Measurements from ENCODE around the gene MEI4.

Gene MEI4

GRCh38 chr6:77620278-77620882 lies 32.5 kb upstream of the MEI4 start:
- TF ChIP-seq, protein P1, sequence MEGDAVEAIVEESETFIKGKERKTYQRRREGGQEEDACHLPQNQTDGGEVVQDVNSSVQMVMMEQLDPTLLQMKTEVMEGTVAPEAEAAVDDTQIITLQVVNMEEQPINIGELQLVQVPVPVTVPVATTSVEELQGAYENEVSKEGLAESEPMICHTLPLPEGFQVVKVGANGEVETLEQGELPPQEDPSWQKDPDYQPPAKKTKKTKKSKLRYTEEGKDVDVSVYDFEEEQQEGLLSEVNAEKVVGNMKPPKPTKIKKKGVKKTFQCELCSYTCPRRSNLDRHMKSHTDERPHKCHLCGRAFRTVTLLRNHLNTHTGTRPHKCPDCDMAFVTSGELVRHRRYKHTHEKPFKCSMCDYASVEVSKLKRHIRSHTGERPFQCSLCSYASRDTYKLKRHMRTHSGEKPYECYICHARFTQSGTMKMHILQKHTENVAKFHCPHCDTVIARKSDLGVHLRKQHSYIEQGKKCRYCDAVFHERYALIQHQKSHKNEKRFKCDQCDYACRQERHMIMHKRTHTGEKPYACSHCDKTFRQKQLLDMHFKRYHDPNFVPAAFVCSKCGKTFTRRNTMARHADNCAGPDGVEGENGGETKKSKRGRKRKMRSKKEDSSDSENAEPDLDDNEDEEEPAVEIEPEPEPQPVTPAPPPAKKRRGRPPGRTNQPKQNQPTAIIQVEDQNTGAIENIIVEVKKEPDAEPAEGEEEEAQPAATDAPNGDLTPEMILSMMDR (IDR thresholded peaks at IDR 0.05; ENCODE audit: poor library complexity, severe bottlenecking) = peak; percentile 66
- DNase-seq (ENCODE audit: low spot score) = no peak
- no peaks in the 10 kb centered on the region for H3K27me3 ChIP-seq (ENCODE audit: insufficient read depth, poor library complexity, severe bottlenecking)
- peak; percentile 63; the same call in 1 of the 3 replicates for ATAC-seq (ENCODE audit: low read depth)
- H3K4me3 ChIP-seq (ENCODE audit: severe bottlenecking) = no peak overlapping the region
- no peaks in the 10 kb centered on the region for H3K4me1 ChIP-seq (ENCODE audit: insufficient read depth, poor library complexity, severe bottlenecking)
- no peak overlapping the region for H3K27ac ChIP-seq (ENCODE audit: poor library complexity, severe bottlenecking)
- H3K36me3 ChIP-seq (ENCODE audit: low read depth) = no peaks in the 10 kb centered on the region
- no peaks in the 10 kb centered on the region for H3K9me3 ChIP-seq (ENCODE audit: severe bottlenecking)

GRCh38 chr6:77624515-77624914 lies 28.3 kb upstream of the MEI4 start:
- H3K36me3 ChIP-seq (ENCODE audit: low read depth) = no peaks in the 10 kb centered on the region
- no peak overlapping the region for H3K27ac ChIP-seq (ENCODE audit: poor library complexity, severe bottlenecking)
- no peak for ATAC-seq (ENCODE audit: low read depth)
- H3K27me3 ChIP-seq (ENCODE audit: insufficient read depth, poor library complexity, severe bottlenecking) = no peaks in the 10 kb centered on the region
- TF ChIP-seq, protein P1 (IDR thresholded peaks at IDR 0.05; ENCODE audit: poor library complexity, severe bottlenecking) = no peak
- H3K4me1 ChIP-seq (ENCODE audit: insufficient read depth, poor library complexity, severe bottlenecking) = no peaks in the 10 kb centered on the region
- H3K9me3 ChIP-seq (ENCODE audit: severe bottlenecking) = no peaks in the 10 kb centered on the region
- H3K4me3 ChIP-seq (ENCODE audit: severe bottlenecking) = no peak overlapping the region
- no peak for DNase-seq (ENCODE audit: low spot score)

DNA sequence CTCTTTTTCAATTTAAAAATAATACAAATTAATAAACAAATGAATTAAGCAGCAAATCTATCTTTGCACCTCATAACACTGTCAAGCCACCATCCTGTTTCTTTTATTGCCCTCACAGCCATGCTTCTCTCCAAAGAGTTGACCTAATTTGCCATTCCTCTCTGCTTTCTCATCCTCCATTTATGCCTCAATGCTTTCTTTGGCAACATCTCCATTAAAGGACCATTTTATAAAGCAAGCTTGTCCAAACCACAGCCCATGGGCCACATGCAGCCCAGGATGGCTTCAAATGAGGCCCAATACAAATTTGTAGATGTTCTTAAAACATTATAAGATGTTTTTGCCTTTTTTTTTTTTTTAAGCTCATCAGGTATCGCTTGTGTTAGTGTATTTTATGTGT lies 26.4 kb upstream of the MEI4 start:
- ATAC-seq (ENCODE audit: low read depth) (no peak), DNase-seq (ENCODE audit: low spot score) (no peak)
- no peaks in the 10 kb centered on the region for H3K36me3 ChIP-seq (ENCODE audit: low read depth)
- no peak overlapping the region for H3K4me3 ChIP-seq (ENCODE audit: severe bottlenecking)
- H3K9me3 ChIP-seq (ENCODE audit: severe bottlenecking) = no peaks in the 10 kb centered on the region
- no peaks in the 10 kb centered on the region for H3K27me3 ChIP-seq (ENCODE audit: insufficient read depth, poor library complexity, severe bottlenecking)
- TF ChIP-seq, protein P1 (IDR thresholded peaks at IDR 0.05; ENCODE audit: poor library complexity, severe bottlenecking) = no peak
- no peak overlapping the region for H3K27ac ChIP-seq (ENCODE audit: poor library complexity, severe bottlenecking)
- no peaks in the 10 kb centered on the region for H3K4me1 ChIP-seq (ENCODE audit: insufficient read depth, poor library complexity, severe bottlenecking)

DNA sequence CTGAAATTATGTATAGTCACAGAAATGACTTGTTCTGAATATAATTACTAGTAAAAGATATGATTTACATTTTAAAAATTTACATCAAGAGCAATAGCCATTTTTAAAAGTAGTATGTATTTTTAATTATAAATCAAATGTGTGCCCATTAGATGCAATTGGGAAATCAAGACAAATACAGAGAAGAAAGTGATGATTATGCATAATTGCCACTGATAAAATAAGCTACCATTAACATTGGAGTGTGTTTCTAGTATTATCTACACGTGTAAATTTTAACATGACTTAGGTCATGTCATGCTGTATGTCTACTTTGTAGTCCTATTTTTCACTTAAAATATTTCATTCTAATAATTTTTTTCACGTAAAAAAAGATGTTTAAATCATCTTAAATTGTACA lies 22.8 kb upstream of the MEI4 start:
- TF ChIP-seq, protein P1 (IDR thresholded peaks at IDR 0.05; ENCODE audit: poor library complexity, severe bottlenecking) = no peak
- Histone ChIP-seq H3K27ac (ENCODE audit: poor library complexity, severe bottlenecking) (no peak overlapping the region), H3K4me1 (ENCODE audit: insufficient read depth, poor library complexity, severe bottlenecking) (no peaks in the 10 kb centered on the region), H3K27me3 (ENCODE audit: insufficient read depth, poor library complexity, severe bottlenecking) (no peaks in the 10 kb centered on the region), H3K9me3 (ENCODE audit: severe bottlenecking) (no peaks in the 10 kb centered on the region), H3K4me3 (ENCODE audit: severe bottlenecking) (no peak overlapping the region), H3K36me3 (ENCODE audit: low read depth) (no peaks in the 10 kb centered on the region)
- no peak for ATAC-seq (ENCODE audit: low read depth)
- DNase-seq (ENCODE audit: low spot score) = no peak

- ATAC-seq (ENCODE audit: low read depth) = no peak
- Histone ChIP-seq H3K36me3 (ENCODE audit: low read depth) (no peaks in the 10 kb centered on the region), H3K9me3 (ENCODE audit: severe bottlenecking) (no peaks in the 10 kb centered on the region), H3K4me1 (ENCODE audit: insufficient read depth, poor library complexity, severe bottlenecking) (no peaks in the 10 kb centered on the region), H3K27ac (ENCODE audit: poor library complexity, severe bottlenecking) (no peak overlapping the region), H3K4me3 (ENCODE audit: severe bottlenecking) (no peak overlapping the region), H3K27me3 (ENCODE audit: insufficient read depth, poor library complexity, severe bottlenecking) (no peaks in the 10 kb centered on the region)
- no peak for DNase-seq (ENCODE audit: low spot score)
- TF ChIP-seq, protein P1 (IDR thresholded peaks at IDR 0.05; ENCODE audit: poor library complexity, severe bottlenecking) = no peak
Measured at GRCh38 chr6:77633471-77633870, 19.4 kb upstream of the MEI4 start.

All from RWPE2 (cell line).